HL-60/S4 treated with phorbol 12-myristate 13-acetate at 8.2 ng/mL for 4 days and 3 days (cell line): ENCODE results near the gene PTPRG.

ENCODE experiments used
- in situ Hi-C: fragments of 300-500 bp; cut with MboI; formaldehyde crosslinking; loops from 2 replicates; pipeline ENCODE4 v1.15.0; 2022; ENCODE audit warnings: low sequenced_read_pairs

Gene PTPRG

GRCh38 chr3:61583890-61584875 lies 22.8 kb downstream of the PTPRG start:
- in situ Hi-C loops = no loop called here

DNA sequence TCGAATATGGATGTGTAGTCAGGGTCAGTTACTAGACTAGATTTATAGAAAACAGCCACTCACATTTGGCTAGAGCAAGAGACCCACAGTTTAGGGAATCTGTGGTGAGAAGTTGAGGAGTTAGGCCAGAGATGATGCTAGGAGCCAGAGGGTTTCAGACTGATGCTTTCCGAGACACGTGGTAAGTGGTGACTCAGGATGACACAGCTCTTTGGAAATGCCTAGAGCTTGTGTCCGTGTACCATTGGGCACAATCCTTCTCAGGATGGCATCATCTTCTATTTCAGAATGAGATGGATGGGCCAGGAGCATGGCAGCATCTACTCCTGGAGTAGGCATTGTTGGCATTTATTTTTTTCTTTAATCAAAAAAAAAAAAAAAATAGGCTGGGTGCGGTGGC lies 28.5 kb downstream of the PTPRG start:
- in situ Hi-C loops = no loop called here

- in situ Hi-C loops = no loop called here
These were observed 29.9 kb downstream of the PTPRG start for GRCh38 chr3:61591300-61591699.

- in situ Hi-C loops = no loop called here
These were observed 32.2 kb downstream of the PTPRG start for GRCh38 chr3:61593446-61594029.

DNA sequence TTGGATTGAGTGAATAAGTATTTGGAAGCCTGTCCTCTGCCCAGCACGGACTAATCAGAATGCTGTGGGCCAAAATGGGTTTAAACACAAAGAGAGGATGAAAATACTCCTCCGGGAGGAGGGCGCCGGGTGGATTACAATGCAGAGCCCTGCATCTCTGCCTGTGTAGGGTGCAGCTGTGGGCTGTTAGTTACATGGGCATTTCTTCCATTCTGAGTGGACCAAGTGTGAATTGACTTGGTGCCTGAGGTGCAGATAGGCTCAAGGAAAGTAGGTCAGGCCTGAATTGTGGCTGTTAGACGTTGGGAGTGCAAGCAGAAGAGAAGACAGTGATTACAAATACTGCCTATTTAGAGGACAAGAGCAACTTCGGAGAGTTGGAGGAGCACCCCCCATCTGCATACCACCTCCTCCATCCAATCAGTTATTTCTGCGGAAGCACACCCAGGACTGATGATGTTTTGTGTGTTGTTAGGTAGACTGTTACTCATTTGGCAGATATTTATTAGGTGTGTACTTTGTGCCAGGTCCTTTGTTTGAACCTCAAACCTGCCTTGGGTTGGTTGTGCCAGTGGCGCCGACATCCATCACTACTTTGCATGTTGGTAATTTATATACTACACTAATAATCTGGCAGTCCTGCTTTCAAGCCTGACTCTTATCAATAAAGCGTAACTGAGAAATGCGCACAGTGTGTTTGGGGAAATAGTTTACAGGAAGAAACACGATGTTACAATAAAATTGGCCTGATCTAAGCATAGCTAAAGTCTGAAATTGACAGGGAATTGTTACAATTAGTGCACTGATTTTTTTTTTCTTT lies 33.0 kb downstream of the PTPRG start:
- in situ Hi-C loops = no loop called here

- in situ Hi-C loops = no loop called here
These were observed 33.6 kb downstream of the PTPRG start for GRCh38 chr3:61594964-61595285.

- in situ Hi-C loops = no loop called here
These were observed 33.9 kb downstream of the PTPRG start for GRCh38 chr3:61595288-61595687.

DNA sequence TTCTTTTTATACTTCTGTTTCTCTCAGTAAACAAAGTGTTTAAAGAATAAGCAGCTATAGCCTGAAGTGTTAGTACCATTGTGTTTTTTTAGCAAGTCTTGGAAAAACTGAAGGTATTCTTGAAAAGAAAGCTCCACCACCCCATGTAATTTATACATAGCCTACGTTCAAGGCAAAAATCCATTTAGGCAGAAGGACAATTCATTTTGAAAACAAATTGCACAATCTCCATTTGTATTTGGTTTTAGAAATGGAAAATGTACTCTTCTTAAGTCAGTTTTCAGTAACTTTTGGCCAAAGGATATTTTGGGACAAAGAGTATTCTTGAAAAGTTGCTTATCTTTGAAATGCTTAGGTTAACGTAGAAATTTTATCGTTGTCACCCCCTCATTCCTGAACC lies 34.5 kb downstream of the PTPRG start:
- in situ Hi-C loops = no loop called here

DNA sequence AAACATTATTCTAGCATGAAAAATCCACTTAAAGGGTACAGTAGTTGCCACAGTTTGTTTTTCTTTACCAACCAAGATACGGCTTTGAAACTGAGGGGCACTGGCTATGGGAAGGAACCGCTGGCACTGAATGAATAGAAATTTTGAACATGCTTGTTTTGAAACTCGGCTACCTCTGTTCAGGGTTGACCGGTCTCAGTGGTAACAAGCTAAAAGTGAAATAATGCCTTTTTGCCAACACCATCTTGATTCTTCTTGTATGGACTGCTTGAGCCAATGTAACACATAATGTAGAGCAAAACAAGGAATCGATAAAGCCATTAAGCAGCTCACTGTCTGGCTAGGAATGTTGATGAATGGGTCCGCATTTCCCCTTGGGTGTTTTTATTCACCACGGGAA lies 36.5 kb downstream of the PTPRG start:
- in situ Hi-C loops = no loop called here

DNA sequence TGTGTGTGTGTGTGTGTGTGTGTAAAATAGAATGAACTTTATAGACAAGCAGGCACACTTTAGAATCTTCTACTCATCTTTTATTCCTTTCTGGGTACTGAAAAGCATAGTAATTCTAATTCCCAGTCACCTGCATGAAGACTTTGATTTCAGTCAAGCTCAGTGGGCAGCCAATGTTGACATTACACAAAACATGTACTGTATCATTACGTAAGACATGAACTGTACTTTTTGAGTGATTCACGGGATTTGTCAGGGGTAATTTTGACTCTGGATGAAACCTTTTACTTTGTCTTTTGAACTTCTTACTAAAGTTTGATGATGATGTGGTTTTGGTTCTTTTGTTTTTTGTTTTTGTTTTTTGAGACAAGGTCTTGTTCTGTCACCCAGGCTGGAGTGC lies 38.8 kb downstream of the PTPRG start:
- in situ Hi-C loops = no loop called here

GRCh38 chr3:61601831-61602230 lies 40.5 kb downstream of the PTPRG start:
- in situ Hi-C loops = no loop called here

- in situ Hi-C loops = no loop called here
These were observed 41.1 kb downstream of the PTPRG start for GRCh38 chr3:61602466-61602865.

GRCh38 chr3:61605589-61606175 lies 44.3 kb downstream of the PTPRG start:
- in situ Hi-C loops = no loop called here

DNA sequence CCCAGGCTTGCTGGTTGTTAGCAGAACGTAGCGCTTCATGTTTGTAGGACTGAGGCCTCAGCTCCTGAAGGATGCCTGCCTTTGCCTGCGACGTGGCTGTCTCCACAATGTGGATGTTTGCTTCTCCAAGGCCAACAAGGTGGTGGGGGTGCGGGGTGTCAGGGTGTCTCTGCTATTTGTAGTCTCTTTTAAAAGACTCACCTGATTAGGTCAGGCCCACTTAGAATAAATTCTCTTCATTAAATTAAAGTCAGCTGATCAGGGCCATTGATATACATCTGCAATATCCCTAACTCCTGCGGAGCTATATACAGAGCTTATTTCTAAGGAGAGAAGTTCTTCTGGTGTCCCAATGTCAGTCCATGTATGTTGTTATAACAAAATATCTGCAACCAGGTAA lies 44.8 kb downstream of the PTPRG start:
- in situ Hi-C loops = no loop called here

GRCh38 chr3:61608072-61608471 lies 46.7 kb downstream of the PTPRG start:
- in situ Hi-C loops = no loop called here

DNA sequence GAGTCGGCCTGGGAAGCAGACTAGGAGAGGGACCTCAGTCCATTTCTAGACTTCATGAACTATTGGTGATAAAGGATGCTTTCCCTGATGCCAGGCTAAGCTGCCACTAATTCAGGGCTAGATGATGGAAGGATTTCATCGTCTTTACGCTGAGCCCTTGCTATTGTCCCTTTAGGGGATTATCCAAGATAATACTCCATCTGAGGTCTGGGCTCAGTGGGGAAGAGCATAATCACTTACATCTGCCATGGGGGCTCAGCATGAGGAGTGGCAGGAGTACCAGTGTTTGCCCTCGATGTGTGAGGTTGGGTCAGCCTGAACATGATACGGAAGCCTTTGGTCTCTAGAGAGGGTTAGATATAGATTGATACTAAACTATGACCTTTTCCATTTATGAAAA lies 47.3 kb downstream of the PTPRG start:
- in situ Hi-C loops = no loop called here

- in situ Hi-C loops = no loop called here
These were observed 48.9 kb downstream of the PTPRG start for GRCh38 chr3:61610316-61610715.

DNA sequence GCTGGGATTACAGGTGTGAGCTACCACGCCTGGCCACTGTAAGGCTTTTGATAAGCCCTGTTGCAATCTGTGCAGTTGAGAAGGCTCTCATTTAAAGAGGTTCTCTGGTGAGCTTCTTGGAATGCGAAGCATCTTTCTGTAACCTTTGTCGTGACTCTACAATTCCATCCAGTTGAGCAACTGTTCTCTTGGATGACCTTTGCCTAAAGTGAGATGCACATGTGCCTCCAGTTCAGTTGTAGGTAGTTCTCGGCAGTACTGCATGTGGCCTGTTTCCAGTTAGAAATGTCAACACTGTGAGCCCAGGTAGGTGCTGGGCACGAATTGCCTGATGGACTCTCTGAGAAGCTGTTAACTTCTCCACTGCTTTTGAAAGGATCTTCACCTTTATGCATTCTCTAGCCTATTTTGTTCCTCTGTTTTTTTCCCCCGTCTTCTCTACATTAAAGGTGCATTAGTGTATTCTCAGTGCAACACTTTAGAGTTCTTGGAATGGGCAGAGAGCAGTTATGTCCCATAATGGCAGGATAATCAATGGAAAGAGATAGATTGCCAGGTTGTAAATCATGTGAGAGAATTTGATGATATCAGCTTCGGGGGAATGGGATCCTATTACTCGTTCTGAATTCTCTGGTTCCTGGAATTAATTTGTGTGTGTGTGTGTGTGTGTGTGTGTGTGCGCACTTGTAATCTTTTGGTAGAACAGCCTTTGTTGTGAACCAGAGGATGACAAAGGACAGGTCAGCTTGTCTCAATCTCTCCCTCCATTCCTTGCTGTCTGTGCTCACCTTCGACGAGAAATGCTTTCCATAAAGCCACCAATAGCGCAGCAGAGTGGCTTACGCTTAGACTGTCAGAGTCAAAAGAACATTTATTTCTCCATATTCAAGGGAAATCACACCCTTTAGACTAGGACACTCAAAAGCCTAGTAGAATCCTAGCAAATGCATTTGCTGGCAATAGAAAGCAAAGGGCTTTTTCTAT lies 51.1 kb downstream of the PTPRG start:
- in situ Hi-C loops = no loop called here

- in situ Hi-C loops = no loop called here
These were observed 52.3 kb downstream of the PTPRG start for GRCh38 chr3:61613666-61614065.

DNA sequence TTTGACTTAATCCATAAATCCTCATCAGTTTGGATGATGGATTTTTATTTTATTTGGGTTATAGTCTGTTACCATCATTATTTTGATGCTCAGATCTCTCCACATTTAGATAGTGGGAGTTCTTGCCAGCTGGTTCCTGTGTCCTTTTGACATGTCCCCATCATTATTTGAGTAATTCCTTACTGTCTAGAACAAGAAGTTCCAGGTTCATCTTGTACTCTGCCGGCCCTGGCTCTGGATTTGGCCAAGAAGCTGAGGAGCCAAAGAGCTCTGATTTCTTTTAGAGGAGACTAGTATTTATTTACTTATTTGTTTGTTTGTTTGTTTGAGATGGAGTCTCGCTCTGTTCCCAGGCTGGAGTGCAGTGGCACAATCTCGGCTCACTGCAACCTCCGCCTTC lies 54.3 kb downstream of the PTPRG start:
- in situ Hi-C loops = no loop called here
